Measurements from ENCODE around the gene MTX3.

MTX3 gene

DNA sequence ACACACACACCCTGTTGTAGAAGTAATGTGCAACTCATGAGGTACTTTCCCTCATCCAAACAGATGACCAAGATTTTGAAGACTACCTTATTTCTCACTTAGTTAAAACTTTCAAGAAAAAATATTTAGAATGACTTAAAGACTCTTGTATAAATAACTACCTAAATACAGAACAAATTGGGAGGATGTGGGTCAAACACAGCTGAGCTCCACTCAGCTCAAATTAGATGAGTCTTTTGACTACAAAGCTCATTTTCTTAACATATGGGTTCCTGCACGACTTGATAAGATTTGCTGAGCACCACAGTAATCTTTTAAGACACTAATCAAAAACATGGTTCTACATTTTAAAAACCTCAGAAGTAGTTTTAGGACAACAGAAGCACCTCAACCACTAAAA, 8.9 kb downstream of the MTX3 start:
- DNase-seq, result no peak

GRCh38 chr5:79976759-79977515, 14.1 kb downstream of the MTX3 start:
- no peak for DNase-seq

GRCh38 chr5:79975422-79975821, 15.6 kb downstream of the MTX3 start:
- DNase-seq, result peak; percentile 31

DNA sequence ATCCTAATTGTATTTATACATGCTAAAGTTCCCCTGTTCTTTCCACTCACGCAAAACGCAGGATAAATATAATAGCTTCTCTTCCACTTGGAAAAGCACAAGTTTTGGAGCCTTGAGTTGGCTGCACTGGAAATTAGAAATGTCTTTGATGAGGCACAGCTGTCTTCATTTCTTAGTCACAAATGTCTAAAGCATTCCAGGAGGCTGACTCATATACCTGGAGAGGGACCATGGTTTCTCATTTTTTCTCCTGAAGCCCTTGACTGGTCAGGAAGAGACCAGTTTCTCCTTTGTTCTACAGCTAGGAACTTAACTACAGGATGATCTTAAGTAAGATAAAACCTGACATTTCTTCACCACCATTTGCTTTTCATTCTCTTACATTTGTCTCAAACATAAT, 16.2 kb downstream of the MTX3 start:
- DNase-seq, result peak; percentile 82

GRCh38 chr5:79973996-79974395, 17.1 kb downstream of the MTX3 start:
- no peak for DNase-seq

DNA sequence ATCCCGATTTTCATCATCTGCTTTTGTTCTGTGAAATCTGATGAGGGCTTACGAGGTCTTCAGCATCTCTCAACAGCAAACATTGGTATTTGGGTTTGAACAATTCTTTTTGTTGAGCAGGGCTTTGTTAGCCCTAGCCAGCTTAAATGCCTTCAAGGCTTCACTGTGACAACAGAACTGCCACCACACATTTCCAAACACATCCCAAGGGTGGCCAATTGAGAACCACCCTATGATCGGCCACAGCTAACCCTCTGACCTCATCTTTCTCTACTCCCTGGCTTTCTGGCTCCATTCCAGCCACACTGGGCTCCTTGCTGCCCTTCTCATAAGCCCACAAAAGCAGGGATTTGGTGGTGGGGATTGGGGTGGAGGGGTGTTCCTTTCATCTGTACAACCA, 17.6 kb downstream of the MTX3 start:
- no peak for DNase-seq

DNA sequence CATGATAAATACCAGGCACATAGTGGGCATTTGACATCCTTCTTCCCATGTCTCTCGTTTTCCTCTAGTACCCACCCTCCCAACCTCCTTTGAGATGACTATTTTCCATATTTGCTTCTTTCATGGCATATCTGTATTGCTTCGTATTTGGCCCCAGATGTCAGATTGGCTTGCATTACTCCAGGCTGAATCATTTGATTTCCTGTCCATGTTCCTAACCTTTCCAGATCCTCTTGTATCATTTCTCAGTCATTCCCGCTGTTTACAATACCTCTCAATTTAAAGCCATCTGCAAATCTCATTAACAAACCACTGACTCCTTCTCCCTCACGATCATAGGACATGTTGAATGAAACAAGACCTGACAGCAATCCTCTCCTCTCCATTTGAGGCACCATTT, 19.9 kb downstream of the MTX3 start:
- DNase-seq, result peak; percentile 80

GRCh38 chr5:79966448-79966847, 24.6 kb downstream of the MTX3 start:
- DNase-seq, result no peak

- no peak for DNase-seq
Observed at GRCh38 chr5:79964136-79964535, 26.9 kb downstream of the MTX3 start.

DNA sequence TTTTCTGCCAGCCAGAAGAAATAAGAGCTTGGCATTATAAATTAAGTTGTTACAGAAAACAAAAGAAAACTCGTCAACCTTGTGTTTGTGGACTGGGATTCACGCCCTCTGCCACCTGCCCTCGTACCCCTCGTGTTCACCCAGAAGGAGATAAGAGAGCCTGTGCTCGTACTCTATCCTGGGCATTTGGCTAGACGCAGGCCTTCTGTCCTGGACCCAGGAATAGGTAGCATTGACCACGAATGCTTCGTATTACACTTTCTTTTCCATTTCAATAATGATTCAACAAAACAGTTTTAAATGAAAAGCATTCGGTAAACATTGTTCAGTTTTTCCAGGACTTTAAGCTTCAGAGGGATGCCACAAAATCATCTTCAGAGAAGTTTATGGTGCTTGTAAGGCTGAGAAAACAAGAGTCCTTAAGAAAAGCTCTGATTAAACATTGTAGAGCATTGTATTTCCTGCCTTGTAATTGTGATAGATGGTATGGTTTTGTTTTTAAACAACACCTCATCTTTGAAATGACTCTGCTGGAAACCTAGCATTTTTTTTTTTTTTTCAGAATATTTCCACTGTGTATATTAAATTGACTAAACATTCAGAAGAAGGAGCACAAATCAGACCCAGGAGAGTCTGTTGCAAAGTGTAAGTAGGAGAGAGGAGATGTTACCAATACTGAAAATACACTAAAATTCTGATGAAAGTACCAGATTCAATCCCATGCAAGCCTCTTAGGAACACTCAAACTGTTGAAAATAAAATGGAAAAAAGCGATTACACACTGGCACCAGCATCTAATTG, 27.6 kb downstream of the MTX3 start:
- no peak for DNase-seq

DNA sequence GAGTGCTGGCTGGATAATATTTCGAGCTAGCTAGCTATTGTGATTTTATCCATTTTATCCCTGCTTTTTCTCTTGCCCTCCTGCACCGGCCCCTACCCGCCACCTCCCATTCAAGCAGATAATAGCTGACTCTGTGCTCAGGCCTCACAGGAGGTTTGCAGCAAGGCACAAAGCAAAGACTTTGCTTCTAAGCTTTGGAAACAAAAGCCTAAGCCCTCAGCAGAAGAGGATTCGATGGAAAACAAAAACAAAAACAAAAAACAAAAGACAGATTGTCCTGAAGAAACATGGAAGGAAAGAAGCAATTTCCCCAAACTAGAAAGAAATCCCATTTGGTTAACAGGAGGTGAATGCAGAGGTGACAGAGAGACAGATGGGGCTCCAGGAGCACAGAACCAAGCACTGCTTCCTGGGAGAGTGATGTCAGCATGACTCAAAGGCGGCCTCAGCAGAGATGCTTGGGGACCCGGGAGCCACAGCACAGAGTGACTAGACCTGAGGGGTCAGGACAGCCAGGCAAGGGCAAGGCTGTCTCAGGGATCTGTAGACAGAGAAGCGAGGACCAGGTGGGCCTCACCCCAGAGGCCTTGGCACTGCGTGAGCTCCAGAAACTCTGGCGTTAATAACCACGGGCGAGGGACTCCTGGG, 28.4 kb downstream of the MTX3 start:
- DNase-seq, result peak; percentile 48

DNA sequence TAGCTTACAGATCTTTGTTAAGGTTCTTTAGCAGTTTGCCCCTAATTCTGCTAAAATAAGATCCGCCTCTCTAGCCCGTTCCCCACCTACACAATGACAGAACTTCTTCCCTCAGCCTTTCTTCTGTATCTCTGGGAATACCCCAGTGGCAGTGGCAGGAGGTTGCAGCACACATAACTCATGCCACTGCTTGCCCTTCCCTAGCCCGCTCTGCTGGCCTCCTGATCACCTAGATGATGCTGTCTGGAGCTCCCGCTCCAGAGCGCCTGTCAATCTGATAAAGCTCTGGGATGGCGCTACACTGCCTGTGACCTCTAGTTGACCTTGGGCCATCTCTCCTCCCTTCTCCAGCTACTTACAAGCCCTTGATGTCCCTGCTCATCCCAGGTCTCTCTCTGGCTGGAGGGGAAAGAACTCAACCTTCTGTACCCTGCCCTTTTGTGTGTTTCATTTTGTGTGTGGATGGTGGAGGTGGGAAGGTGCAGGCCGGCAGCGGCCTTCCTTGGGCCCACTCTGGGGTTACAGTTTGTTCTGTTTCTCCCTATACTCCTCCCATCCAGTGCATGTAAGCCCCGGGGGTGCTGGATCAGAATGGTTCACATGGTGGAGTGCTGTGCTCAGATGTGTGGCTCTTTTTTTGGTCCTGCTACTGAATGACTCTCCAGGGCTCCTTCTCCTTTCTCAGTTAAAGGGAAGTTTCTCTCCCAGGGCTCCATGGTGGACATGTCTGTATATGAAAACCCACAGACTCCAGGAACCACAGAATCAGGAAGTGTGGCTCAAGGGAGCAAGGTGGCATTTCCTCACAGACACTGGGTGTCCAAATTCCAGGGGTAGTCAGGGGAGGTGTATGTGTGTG, 29.1 kb downstream of the MTX3 start:
- DNase-seq, result no peak

GRCh38 chr5:79959407-79959806, 31.7 kb downstream of the MTX3 start:
- no peak for DNase-seq

- DNase-seq, result peak; percentile 72
Observed at GRCh38 chr5:79955941-79956670, 35.0 kb downstream of the MTX3 start.

- no peak for DNase-seq
Observed at GRCh38 chr5:79955356-79955895, 35.6 kb downstream of the MTX3 start.

- no peak for DNase-seq
Observed at GRCh38 chr5:79954620-79955019, 36.4 kb downstream of the MTX3 start.

DNA sequence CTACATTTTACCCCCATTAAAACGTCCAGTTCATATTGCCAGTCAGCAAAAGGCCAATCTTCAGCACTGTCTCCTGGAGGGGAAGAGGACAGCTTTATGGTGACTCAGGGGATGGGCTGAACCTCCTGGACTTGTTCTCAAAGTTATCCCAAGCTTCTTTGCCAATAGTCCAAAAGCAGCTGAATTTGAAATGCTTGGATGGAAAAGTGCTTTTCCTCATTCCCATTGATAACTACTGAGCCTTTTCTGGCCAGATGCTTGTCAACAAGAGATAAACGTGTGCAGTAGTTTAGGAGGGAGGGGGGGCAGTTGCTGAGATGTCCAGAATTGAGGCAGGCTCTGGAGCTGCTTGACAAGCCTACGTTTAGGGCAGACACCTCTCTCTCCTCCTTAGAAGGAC, 43.5 kb downstream of the MTX3 start:
- DNase-seq, result no peak

GRCh38 chr5:79938468-79938867, 52.6 kb downstream of the MTX3 start:
- no peak for DNase-seq

DNA sequence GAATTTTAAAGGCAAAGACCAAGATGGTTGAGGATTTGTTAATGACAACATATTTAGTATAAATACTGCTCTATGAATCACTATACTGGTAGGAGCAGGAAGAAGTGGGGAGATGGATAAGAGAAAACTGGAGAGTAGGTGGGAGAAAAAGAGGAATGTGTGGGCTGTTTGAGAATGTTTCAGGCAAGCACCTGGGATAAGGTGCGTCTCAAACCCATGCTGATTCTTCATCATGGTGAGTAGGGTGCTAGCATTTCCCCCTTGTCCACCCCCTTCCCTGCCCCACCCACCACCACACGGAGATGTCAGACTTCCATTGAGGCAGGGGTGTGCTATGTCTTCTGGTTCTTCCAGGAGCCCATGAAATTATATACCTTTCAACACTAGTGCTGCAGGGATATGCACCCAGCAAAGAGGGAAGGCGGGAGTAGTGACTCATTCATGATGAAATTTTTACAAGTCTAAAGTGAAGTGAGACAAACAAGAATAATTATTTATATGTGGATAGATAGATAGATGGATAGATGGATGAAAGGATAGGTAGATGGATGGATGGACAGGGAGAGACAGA, 54.3 kb downstream of the MTX3 start:
- peak; percentile 19 for DNase-seq

GRCh38 chr5:79936002-79936645, 54.9 kb downstream of the MTX3 start:
- peak; percentile 30 for DNase-seq

DNA sequence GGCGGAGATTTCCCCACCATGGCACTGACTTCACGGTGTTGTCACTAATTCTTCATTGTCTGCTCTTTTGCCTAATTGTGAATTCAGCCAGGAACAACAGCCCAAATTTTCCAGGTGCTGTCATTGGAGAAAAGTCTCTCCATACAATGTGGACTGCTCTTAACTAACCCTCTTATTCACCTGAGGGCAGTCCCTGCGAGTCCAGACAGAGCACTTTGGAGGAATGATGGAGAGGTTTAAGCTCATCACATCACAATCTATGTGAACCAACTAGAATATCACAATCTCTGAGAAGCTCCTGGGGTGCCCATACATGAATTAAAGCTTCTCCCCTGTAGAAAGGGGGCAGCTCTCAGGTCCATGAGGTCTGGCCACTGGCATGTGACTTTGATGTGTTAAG, 56.4 kb downstream of the MTX3 start:
- no peak for DNase-seq
